WTC11 (cell line): ENCODE data around the gene PGA5. TPM values are rescaled to one million over a fixed set of nuclear protein-coding genes. Genes with fewer than 3 reads are reported as not detected.
A peak's percentile ranks its signal among the peaks of the same experiment; 100 is the strongest.
"Not testable (repeated sequence)": the region's sequence is repeated elsewhere in the genome, so short reads cannot be mapped to it uniquely, and the experiment has no call there.

Experiments used
- ATAC-seq: fragments of 200-7000 bp; cut with Tn5 transposase; 2 replicates; pipeline ENCODE4 v1.10.0; 2021; ENCODE audit warnings: mild to moderate bottlenecking, moderate library complexity
- Bru-seq: library from RNA; stranded (reverse); fragments of 400-500 nt; gene quantifications from one replicate; lab custom pipeline; 2021; lab: Mats Ljungman, UMichigan
- CTCF ChIA-PET: fragments of 300-600 bp; sonication (Branson Sonifier 250); formaldehyde crosslinking; loops from one replicate; lab custom pipeline; 2021; ENCODE audit warnings: antibody characterized with exemption; lab: Charles Lee
- POLR2A ChIA-PET: fragments of 350-600 bp; sonication (Branson Sonifier 250); formaldehyde crosslinking; loops from one replicate; lab custom pipeline; 2021; ENCODE audit warnings: antibody characterized with exemption; lab: Charles Lee
- DNase-seq: peaks from one replicate; pipeline ENCODE4 v3.0.0; 2021; ENCODE audit warnings: low spot score
- H3K27ac Mint-ChIP-seq: 2 replicates; pipeline ENCODE4 v1.8.0; 2021; ENCODE audit warnings: mixed read lengths
- H3K27me3 Mint-ChIP-seq: 2 replicates; pipeline ENCODE4 v1.8.0; 2021; ENCODE audit warnings: low read depth, mild to moderate bottlenecking, moderate library complexity, mixed read lengths
- H3K36me3 Mint-ChIP-seq: 2 replicates; pipeline ENCODE4 v1.8.0; 2021; ENCODE audit warnings: mixed read lengths
- H3K4me1 Mint-ChIP-seq: 2 replicates; pipeline ENCODE4 v1.8.0; 2022; ENCODE audit warnings: mixed read lengths
- H3K4me3 Mint-ChIP-seq: 2 replicates; pipeline ENCODE4 v1.8.0; 2021; ENCODE audit warnings: mild to moderate bottlenecking, moderate library complexity, mixed read lengths
- H3K9me3 Mint-ChIP-seq: 2 replicates; pipeline ENCODE4 v1.8.0; 2021; ENCODE audit warnings: mixed read lengths
- GRHL2 ChIP-seq: fragments of 250-450 bp; sonication (Bioruptor Pico); IDR thresholded peaks from 2 replicates; pipeline ENCODE4 v1.8.0; 2022; ENCODE audit warnings: mild to moderate bottlenecking, moderate library complexity; ENCODE audit not compliant: insufficient replicate concordance, severe bottlenecking
- NR1H2 ChIP-seq: sonication (generic); formaldehyde crosslinking; IDR thresholded peaks from 2 replicates; pipeline ENCODE4 v1.9.0; 2021; ENCODE audit warnings: mild to moderate bottlenecking, moderate library complexity, missing genetic modification reagents
- PRRX2 ChIP-seq: fragments of 250-450 bp; sonication (Bioruptor Pico); IDR thresholded peaks from 2 replicates; pipeline ENCODE4 v1.8.0; 2021; ENCODE audit warnings: mild to moderate bottlenecking
- SOX15 ChIP-seq: fragments of 250-450 bp; sonication (Bioruptor Pico); IDR thresholded peaks from 2 replicates; pipeline ENCODE4 v1.9.0; 2021; ENCODE audit warnings: mild to moderate bottlenecking
- ZNF219 ChIP-seq: sonication (generic); formaldehyde crosslinking; IDR thresholded peaks from 2 replicates; pipeline ENCODE4 v1.8.0; 2023; ENCODE audit warnings: missing genetic modification reagents, mild to moderate bottlenecking, borderline replicate concordance
- long read RNA-seq, 3 experiments: library from RNA in 1 of 3; library from capped mRNA in 1 of 3; library from polyadenylated mRNA in 1 of 3; unstranded in 2 of 3; stranded (forward) in 1 of 3; transcript quantifications; one replicate each; pipeline ENCODE4 v2.0.0, GENCODE V29; 2021
- total RNA-seq: library from RNA; stranded (reverse); gene quantifications from 3 replicates; pipeline ENCODE4 v1.2.3, GENCODE V29; 2021
- TF ChIP-seq, protein P1 (sequence below): sonication (generic); formaldehyde crosslinking; IDR thresholded peaks from 2 replicates; pipeline ENCODE4 v1.8.0; 2023; ENCODE audit warnings: missing genetic modification reagents
- TF ChIP-seq, protein P2 (sequence below): sonication (generic); formaldehyde crosslinking; IDR thresholded peaks from 2 replicates; pipeline ENCODE4 v1.8.1; 2023; ENCODE audit warnings: mild to moderate bottlenecking, moderate library complexity, missing genetic modification reagents
- TF ChIP-seq, protein P3 (sequence below): sonication (generic); formaldehyde crosslinking; IDR thresholded peaks from 2 replicates; pipeline ENCODE4 v1.8.0; 2023; ENCODE audit warnings: missing genetic modification reagents, mild to moderate bottlenecking, borderline replicate concordance
- TF ChIP-seq, protein P4 (sequence below): sonication (generic); formaldehyde crosslinking; IDR thresholded peaks from 2 replicates; pipeline ENCODE4 v1.8.0; 2022; ENCODE audit warnings: mild to moderate bottlenecking, missing genetic modification reagents
- TF ChIP-seq, protein P5 (sequence below): fragments of 250-450 bp; sonication (Bioruptor Pico); IDR thresholded peaks from 2 replicates; pipeline ENCODE4 v1.8.0; 2021; ENCODE audit warnings: mild to moderate bottlenecking
- TF ChIP-seq, protein P6 (sequence below): sonication (generic); formaldehyde crosslinking; IDR thresholded peaks from 2 replicates; pipeline ENCODE4 v1.8.1; 2023; ENCODE audit warnings: mild to moderate bottlenecking, missing genetic modification reagents, moderate library complexity

Gene PGA5
- total RNA-seq, result 0.16 to 0.35 TPM (median 0.30 TPM) in 3 replicates
- not detected for Bru-seq, nascent RNA
- long read RNA-seq, experiment 1, partial matches to known transcripts, result 0 of 1 reads
- long read RNA-seq, experiment 1, other reads (novel, unspliced or antisense), result 0 of 1 reads
- long read RNA-seq, experiment 2, partial matches to known transcripts, result 0 of 2 reads
- long read RNA-seq, experiment 2, other reads (novel, unspliced or antisense), result 0 of 2 reads
- long read RNA-seq, experiment 3, partial matches to known transcripts, result 0 of 1 reads
- long read RNA-seq, experiment 3, other reads (novel, unspliced or antisense), result 0 of 1 reads

DNA sequence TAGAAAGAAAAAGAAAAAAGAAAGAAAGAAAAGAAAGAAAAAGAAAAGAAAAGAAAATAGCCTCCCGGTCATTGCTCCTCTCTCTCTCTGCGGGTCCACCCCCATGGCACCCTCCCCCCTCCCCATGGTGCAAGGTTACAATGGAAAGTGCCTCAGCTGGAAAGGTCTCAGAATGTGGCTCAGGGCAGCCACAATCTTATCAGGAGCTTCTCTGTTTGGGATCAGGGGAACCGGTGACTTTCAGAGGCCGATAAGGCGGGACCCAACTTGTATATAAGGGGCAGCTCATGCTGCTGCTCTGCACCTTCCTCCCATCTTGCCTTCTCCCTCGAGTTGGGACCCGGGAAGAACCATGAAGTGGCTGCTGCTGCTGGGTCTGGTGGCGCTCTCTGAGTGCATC is at the start of gene PGA5:
Gene PGA5, plus strand, starts transcription at position 301 of the 400 bp plus-strand sequence. Its CDS starts 52 bp downstream, at position 353.
- H3K9me3 Mint-ChIP-seq, H3K27me3 Mint-ChIP-seq, H3K36me3 Mint-ChIP-seq, POLR2A ChIA-PET, CTCF ChIA-PET, H3K4me3 Mint-ChIP-seq, H3K4me1 Mint-ChIP-seq, H3K27ac Mint-ChIP-seq, DNase-seq: not testable (repeated sequence)
- peak; percentile 9 for ATAC-seq

DNA sequence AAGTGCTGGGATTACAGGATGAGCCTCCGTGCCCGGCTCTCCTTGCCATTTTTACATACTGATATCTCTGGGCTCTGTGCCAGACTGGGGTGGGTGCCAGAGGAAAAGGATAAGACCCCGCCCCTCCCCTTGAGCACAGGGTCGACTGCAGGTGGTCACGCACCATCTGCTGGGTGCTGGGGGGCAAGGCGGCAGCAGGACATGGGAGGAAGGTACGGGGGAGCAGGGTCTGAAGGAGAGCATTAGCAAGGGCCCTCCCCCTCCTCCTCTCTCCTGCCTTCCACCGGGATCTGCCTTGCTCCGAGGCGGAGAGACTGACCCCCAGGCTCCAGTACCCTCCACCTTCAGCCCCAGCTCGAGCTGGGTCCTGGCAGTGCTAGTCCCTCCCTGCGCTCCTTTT is 47.4 kb upstream of the PGA5 start:
- peak; percentile 17 for DNase-seq
- H3K27ac Mint-ChIP-seq, result no peak overlapping the region
- POLR2A ChIA-PET, result no interaction called here
- H3K4me1 Mint-ChIP-seq, result peaks cover 4% of the 10 kb centered on the region; the same call in 1 of the 2 replicates
- TF ChIP-seq, protein P1, sequence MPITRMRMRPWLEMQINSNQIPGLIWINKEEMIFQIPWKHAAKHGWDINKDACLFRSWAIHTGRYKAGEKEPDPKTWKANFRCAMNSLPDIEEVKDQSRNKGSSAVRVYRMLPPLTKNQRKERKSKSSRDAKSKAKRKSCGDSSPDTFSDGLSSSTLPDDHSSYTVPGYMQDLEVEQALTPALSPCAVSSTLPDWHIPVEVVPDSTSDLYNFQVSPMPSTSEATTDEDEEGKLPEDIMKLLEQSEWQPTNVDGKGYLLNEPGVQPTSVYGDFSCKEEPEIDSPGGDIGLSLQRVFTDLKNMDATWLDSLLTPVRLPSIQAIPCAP (CRISPR knock-in tag), result no peak
- TF ChIP-seq, protein P2, sequence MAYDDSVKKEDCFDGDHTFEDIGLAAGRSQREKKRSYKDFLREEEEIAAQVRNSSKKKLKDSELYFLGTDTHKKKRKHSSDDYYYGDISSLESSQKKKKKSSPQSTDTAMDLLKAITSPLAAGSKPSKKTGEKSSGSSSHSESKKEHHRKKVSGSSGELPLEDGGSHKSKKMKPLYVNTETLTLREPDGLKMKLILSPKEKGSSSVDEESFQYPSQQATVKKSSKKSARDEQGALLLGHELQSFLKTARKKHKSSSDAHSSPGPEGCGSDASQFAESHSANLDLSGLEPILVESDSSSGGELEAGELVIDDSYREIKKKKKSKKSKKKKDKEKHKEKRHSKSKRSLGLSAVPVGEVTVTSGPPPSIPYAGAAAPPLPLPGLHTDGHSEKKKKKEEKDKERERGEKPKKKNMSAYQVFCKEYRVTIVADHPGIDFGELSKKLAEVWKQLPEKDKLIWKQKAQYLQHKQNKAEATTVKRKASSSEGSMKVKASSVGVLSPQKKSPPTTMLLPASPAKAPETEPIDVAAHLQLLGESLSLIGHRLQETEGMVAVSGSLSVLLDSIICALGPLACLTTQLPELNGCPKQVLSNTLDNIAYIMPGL (CRISPR knock-in tag), result 0 out of 2 replicates have a peak, but pooled peaks have one; percentile 33
- TF ChIP-seq, all 79 proteins: peak for 1
- CTCF ChIA-PET, result interaction anchor here (0.5 to 1.3 kb wide), 3 partner anchors 9 to 192 kb away, joined by 3 to 5 read pairs (median 3); no protein-coding TSS in a partner anchor
- no peaks in the 10 kb centered on the region for H3K36me3 Mint-ChIP-seq
- no peaks in the 10 kb centered on the region for H3K27me3 Mint-ChIP-seq
- H3K4me3 Mint-ChIP-seq, result no peak overlapping the region
- peak; percentile 87 for ATAC-seq
- peaks cover 16% of the 10 kb centered on the region for H3K9me3 Mint-ChIP-seq

DNA sequence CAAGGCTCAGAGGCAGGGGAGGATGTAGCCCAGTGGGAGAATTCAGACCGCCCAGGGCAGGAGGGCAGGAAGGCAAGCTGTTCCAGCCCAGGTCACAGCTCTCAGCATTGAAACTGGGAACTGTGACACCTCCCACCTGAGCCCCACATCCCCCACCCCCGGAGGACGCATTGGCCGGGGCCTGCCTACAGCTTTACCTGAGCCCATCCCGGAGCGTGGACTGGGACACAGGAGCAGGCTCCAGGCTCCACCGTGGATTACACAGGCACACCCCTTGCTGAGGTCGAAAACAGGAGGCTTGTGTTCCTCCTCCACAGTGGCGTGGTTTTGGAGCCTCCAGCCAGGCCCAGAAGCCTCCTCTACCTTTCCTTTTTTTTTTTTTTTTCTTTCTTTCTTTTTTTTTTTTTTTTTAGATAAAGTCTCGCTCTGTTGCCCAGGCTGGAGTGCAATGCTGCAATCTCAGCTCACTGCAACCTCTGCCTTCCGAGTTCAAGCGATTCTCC is 46.8 kb upstream of the PGA5 start:
- no peak overlapping the region for H3K27ac Mint-ChIP-seq
- POLR2A ChIA-PET, result no interaction called here
- H3K27me3 Mint-ChIP-seq, result peaks cover 2% of the 10 kb centered on the region
- H3K9me3 Mint-ChIP-seq, result peaks cover 21% of the 10 kb centered on the region
- DNase-seq (peak; percentile 24), ATAC-seq (peak; percentile 59)
- TF ChIP-seq, protein P3, sequence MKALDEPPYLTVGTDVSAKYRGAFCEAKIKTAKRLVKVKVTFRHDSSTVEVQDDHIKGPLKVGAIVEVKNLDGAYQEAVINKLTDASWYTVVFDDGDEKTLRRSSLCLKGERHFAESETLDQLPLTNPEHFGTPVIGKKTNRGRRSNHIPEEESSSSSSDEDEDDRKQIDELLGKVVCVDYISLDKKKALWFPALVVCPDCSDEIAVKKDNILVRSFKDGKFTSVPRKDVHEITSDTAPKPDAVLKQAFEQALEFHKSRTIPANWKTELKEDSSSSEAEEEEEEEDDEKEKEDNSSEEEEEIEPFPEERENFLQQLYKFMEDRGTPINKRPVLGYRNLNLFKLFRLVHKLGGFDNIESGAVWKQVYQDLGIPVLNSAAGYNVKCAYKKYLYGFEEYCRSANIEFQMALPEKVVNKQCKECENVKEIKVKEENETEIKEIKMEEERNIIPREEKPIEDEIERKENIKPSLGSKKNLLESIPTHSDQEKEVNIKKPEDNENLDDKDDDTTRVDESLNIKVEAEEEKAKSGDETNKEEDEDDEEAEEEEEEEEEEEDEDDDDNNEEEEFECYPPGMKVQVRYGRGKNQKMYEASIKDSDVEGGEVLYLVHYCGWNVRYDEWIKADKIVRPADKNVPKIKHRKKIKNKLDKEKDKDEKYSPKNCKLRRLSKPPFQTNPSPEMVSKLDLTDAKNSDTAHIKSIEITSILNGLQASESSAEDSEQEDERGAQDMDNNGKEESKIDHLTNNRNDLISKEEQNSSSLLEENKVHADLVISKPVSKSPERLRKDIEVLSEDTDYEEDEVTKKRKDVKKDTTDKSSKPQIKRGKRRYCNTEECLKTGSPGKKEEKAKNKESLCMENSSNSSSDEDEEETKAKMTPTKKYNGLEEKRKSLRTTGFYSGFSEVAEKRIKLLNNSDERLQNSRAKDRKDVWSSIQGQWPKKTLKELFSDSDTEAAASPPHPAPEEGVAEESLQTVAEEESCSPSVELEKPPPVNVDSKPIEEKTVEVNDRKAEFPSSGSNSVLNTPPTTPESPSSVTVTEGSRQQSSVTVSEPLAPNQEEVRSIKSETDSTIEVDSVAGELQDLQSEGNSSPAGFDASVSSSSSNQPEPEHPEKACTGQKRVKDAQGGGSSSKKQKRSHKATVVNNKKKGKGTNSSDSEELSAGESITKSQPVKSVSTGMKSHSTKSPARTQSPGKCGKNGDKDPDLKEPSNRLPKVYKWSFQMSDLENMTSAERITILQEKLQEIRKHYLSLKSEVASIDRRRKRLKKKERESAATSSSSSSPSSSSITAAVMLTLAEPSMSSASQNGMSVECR (CRISPR knock-in tag), result no peak
- CTCF ChIA-PET, result interaction anchor here (0.5 to 1.3 kb wide), 5 partner anchors 9 to 225 kb away, joined by 3 to 5 read pairs (median 3); no protein-coding TSS in a partner anchor
- peaks cover 4% of the 10 kb centered on the region; the same call in 1 of the 2 replicates for H3K4me1 Mint-ChIP-seq
- H3K36me3 Mint-ChIP-seq, result no peaks in the 10 kb centered on the region
- H3K4me3 Mint-ChIP-seq, result no peak overlapping the region

DNA sequence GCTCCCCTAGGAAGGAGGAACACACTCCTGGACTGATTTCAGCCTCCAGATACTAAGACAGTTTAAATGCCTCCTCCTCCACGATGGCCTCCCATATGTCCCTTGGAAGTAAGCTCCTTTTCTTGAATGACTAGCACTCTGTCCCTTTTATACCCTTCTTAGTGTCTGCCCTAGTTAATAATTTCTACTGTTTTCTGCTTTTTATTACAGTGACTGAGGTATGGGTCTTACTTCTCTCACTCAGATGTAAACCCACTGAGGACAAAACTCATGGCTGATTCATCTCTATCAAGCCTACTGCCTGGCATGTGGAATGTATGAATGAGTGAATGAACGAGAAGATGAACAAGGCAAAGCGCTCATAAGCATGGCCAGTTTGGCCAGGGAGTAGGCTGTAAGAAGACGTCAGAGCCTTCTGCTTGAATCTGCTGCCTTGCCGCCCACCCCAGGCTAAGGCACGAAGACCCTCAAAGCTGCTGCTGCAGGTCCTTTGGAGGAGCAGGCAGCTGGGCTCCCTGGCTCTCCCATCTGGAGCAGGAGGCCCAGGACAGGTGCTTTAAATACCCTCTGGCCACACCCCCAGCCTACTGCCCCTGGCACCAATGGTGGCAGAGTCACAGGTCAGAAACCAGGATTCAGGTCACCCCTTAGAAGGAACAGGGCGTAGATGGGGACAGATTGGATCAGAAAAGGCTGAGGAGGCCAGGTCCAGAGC is 45.8 kb upstream of the PGA5 start:
- ATAC-seq, result no peak
- no peak for DNase-seq
- H3K27me3 Mint-ChIP-seq, result peaks cover 4% of the 10 kb centered on the region
- peaks cover 24% of the 10 kb centered on the region for H3K9me3 Mint-ChIP-seq
- CTCF ChIA-PET, result interaction anchor here (1.3 to 1.5 kb wide), 3 partner anchors 8 to 225 kb away, joined by 3 to 5 read pairs (median 3); no protein-coding TSS in a partner anchor
- POLR2A ChIA-PET, result interaction anchor here (1.1 kb wide), 1 partner anchor 34 kb away, joined by 3 read pairs; the partner anchor contains the start of gene VPS37C
- H3K27ac Mint-ChIP-seq, result 0 out of 2 replicates have a peak overlapping the region, but pooled peaks have one; percentile 32
- H3K4me3 Mint-ChIP-seq, result no peak overlapping the region
- H3K4me1 Mint-ChIP-seq, result peaks cover 4% of the 10 kb centered on the region; the same call in 1 of the 2 replicates
- no peaks in the 10 kb centered on the region for H3K36me3 Mint-ChIP-seq
- TF ChIP-seq PRRX2 (CRISPR knock-in tag) (no peak), ZNF219 (CRISPR knock-in tag) (no peak), GRHL2 (CRISPR knock-in tag) (no peak), SOX15 (CRISPR knock-in tag) (no peak), NR1H2 (CRISPR knock-in tag) (no peak)
- TF ChIP-seq, protein P4, sequence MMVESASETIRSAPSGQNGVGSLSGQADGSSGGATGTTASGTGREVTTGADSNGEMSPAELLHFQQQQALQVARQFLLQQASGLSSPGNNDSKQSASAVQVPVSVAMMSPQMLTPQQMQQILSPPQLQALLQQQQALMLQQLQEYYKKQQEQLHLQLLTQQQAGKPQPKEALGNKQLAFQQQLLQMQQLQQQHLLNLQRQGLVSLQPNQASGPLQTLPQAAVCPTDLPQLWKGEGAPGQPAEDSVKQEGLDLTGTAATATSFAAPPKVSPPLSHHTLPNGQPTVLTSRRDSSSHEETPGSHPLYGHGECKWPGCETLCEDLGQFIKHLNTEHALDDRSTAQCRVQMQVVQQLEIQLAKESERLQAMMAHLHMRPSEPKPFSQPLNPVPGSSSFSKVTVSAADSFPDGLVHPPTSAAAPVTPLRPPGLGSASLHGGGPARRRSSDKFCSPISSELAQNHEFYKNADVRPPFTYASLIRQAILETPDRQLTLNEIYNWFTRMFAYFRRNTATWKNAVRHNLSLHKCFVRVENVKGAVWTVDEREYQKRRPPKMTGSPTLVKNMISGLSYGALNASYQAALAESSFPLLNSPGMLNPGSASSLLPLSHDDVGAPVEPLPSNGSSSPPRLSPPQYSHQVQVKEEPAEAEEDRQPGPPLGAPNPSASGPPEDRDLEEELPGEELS (CRISPR knock-in tag), result no peak
- TF ChIP-seq, protein P5, sequence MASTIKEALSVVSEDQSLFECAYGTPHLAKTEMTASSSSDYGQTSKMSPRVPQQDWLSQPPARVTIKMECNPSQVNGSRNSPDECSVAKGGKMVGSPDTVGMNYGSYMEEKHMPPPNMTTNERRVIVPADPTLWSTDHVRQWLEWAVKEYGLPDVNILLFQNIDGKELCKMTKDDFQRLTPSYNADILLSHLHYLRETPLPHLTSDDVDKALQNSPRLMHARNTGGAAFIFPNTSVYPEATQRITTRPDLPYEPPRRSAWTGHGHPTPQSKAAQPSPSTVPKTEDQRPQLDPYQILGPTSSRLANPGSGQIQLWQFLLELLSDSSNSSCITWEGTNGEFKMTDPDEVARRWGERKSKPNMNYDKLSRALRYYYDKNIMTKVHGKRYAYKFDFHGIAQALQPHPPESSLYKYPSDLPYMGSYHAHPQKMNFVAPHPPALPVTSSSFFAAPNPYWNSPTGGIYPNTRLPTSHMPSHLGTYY, result no peak
- TF ChIP-seq, protein P6, sequence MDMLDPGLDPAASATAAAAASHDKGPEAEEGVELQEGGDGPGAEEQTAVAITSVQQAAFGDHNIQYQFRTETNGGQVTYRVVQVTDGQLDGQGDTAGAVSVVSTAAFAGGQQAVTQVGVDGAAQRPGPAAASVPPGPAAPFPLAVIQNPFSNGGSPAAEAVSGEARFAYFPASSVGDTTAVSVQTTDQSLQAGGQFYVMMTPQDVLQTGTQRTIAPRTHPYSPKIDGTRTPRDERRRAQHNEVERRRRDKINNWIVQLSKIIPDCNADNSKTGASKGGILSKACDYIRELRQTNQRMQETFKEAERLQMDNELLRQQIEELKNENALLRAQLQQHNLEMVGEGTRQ (CRISPR knock-in tag), result no peak
